Rectal smooth muscle tissue (tissue), 1 donor: ENCODE measurements around the gene FGD6.
"Not testable (repeated sequence)": the region's sequence is repeated elsewhere in the genome, so short reads cannot be mapped to it uniquely, and the experiment has no call there.

Source experiments
- H3K27ac ChIP-seq: one replicate; pipeline ENCODE4 v1.7.0; 2013; ENCODE audit warnings: low read depth, low read length, inconsistent platforms
- H3K27me3 ChIP-seq: one replicate; pipeline ENCODE4 v1.7.0; 2013; ENCODE audit warnings: low read length; ENCODE audit not compliant: control insufficient read depth, insufficient read depth
- H3K36me3 ChIP-seq: one replicate; pipeline ENCODE4 v1.7.0; 2013; ENCODE audit warnings: low read length; ENCODE audit not compliant: control insufficient read depth, insufficient read depth
- H3K4me1 ChIP-seq: one replicate; pipeline ENCODE4 v1.7.0; 2013; ENCODE audit warnings: low read length; ENCODE audit not compliant: control insufficient read depth, insufficient read depth
- H3K4me3 ChIP-seq: one replicate; pipeline ENCODE4 v1.7.0; 2013; ENCODE audit warnings: low read length
- H3K9ac ChIP-seq: one replicate; pipeline ENCODE4 v1.7.0; 2013; ENCODE audit warnings: low read length

The FGD6 gene

DNA sequence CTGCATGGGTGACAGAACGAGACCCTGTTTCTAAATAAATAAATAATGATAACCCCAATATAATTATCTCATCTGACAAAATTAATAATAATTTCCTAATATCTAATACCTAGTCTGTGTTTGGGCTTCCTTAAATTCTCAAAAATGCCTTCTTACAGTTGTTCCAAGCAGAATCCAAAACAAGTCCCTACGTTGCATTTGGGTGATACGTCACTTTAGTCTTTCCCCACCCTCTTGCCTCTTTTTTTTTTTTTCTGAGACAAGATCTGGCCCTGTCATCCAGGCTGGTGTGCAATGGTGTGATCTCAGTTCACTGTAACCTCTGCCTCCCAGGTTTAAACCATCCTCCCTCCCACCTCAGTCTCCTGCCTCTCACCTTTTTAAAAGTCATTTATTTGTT lies 27.1 kb upstream of the FGD6 start:
- H3K27ac ChIP-seq: no peak overlapping the region
- peaks cover 2% of the 10 kb centered on the region for H3K36me3 ChIP-seq
- H3K9ac ChIP-seq: no peak overlapping the region
- peaks cover 5% of the 10 kb centered on the region for H3K4me1 ChIP-seq
- H3K27me3 ChIP-seq: no peaks in the 10 kb centered on the region
- no peak overlapping the region for H3K4me3 ChIP-seq

DNA sequence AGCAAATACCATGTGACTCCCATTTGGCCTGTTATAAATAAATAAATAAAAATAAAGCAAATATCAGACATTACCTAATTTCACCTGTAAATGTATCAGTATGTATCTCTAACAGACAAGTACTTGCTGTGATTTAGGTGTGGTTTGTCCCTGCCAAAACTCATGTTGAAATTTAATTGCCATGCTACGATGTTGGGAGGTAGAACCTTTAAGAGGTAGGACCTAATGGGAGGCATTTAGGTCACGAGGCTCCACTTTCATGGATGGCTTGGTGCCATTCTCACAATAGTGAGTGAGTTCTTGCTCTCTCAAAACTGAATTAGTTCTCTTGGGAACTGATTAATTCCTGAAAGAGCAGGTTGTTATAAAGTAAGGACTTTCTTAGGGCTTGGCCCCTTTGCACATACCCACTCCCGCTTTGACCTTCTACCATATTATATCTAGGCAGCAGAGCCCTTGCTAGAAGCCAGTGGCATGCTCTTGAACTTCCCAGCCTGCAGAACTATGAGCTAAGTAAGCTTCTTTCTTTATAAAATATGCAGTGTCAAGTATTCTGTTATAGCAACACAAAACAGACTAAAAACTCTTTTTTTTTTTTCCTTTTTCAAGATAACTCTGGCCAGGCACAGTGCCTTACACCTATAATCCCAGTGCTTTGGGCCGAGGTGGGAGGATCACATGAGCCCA lies 26.4 kb upstream of the FGD6 start:
- Histone ChIP-seq H3K27ac (no peak overlapping the region), H3K27me3 (no peaks in the 10 kb centered on the region), H3K9ac (no peak overlapping the region), H3K4me3 (no peak overlapping the region), H3K4me1 (peaks cover 5% of the 10 kb centered on the region), H3K36me3 (peaks cover 2% of the 10 kb centered on the region)

DNA sequence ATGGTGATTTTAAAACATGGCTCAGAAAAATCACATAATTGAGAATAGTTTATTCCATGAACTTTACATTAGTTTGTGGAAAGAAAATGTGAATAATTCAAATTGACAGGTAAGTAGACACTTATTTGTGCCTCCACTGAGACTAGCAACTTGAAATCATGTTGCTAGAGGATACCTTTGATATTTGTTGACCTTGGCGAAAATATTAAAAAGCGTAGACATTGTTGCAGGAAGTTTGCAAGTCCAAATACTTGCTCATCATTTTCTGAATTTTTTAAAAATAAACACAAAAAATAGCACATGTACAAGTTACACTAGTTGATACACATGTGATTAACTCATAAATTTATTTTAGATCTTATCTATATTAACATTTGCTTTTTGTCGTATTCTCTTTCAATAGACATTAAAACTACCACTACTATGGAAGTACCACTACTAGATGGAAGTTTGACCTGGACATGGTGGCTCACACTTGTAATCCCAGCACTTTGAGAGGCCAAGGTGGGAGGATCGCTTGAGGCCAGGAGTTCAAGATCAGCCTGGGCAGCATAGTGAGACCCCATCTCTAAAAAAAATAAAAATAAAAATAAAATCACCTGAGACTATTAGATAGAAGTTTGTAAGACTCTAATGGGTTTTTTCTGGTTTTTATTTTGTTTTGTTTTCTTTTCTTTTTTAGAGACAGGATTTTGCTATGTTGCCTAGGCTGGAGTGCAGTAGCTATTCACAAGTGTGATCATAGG lies 24.7 kb upstream of the FGD6 start:
- Histone ChIP-seq H3K27ac (no peak overlapping the region), H3K4me3 (no peak overlapping the region), H3K4me1 (peaks cover 6% of the 10 kb centered on the region), H3K9ac (no peak overlapping the region), H3K36me3 (peaks cover 2% of the 10 kb centered on the region), H3K27me3 (no peaks in the 10 kb centered on the region)

DNA sequence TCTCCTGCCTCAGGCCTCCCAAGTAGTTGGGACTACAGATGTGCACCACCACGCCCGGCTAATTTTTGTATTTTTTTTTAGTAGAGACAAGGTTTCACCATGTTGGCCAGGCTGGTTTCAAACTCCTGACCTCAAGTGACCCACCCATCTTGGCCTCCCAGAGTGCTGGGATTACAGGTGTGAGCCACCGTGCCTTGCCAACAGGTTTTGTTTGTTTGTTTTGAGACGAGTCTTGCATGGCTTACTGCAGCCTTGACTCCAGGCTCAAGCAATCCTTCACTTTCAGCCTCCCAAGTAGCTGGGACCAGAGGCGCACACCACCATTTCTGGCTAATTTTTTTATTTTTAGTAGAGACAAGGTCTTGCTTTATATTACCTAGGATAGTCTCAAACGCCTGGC lies 23.9 kb upstream of the FGD6 start:
- H3K27ac ChIP-seq, H3K36me3 ChIP-seq, H3K27me3 ChIP-seq, H3K4me1 ChIP-seq, H3K4me3 ChIP-seq, H3K9ac ChIP-seq: not testable (repeated sequence)

DNA sequence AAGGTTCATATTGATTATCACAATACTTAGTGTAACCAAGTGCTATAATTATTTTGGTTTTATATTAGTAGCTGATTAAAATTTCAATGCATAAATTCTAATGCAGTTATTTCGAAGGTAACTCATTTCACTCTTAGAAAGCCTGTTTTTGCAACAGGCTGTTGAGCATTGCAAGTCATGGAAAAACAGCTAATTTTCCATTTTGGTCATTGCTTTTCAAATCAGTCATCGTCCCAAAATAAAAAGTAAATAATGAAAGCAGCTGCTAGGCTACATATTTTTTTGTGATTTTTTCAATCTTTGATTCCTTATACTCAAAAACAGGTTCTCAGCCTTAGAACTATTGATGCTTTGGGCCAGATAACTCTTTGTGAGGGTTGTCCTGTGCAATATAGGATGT lies 23.3 kb upstream of the FGD6 start:
- Histone ChIP-seq H3K4me1 (peaks cover 6% of the 10 kb centered on the region), H3K9ac (no peak overlapping the region), H3K27me3 (no peaks in the 10 kb centered on the region), H3K27ac (no peak overlapping the region), H3K36me3 (peaks cover 2% of the 10 kb centered on the region), H3K4me3 (no peak overlapping the region)

DNA sequence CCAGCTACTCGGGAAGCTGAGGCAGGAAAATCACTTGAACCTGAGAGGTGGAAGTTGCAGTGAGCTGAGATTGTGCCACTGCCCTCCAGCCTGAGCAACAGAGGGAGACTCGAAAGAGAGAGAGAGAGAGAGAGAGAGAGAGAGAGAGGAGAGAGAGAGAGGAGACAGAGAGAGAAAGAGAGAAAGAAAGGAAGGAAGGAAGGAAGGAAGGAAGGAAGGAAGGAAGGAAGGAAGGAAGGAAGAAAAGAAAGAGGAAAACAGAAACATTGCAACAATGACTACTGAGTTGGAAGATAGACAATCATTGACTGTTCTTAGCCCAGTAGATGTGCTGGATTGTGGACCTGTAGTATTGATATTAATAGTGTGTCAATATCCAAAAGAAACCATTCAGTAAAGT lies 22.6 kb upstream of the FGD6 start:
- H3K4me3 ChIP-seq, H3K27ac ChIP-seq, H3K9ac ChIP-seq, H3K36me3 ChIP-seq, H3K4me1 ChIP-seq, H3K27me3 ChIP-seq: not testable (repeated sequence)

DNA sequence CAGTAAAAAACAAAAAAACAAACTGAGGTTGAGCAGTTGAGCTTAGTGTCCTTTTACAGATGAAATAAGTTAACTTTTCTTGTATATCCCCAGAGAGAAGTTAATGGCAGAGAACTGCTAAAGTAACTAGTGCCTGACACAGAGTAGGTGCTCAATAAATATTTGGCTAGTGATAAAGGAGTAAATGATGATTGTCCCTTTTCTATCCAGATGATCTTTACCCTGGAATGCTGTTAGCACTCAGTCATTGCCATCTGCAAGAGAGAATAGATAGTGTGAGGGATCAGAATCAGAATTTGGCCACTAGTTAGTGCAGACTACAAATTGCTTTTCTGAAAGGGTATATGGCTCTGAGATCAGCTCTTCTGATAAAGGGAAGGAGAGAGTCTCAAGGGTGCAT lies 21.9 kb upstream of the FGD6 start:
- Histone ChIP-seq H3K36me3 (peaks cover 2% of the 10 kb centered on the region), H3K27me3 (no peaks in the 10 kb centered on the region), H3K4me1 (peaks cover 6% of the 10 kb centered on the region), H3K9ac (no peak overlapping the region), H3K4me3 (no peak overlapping the region), H3K27ac (no peak overlapping the region)

DNA sequence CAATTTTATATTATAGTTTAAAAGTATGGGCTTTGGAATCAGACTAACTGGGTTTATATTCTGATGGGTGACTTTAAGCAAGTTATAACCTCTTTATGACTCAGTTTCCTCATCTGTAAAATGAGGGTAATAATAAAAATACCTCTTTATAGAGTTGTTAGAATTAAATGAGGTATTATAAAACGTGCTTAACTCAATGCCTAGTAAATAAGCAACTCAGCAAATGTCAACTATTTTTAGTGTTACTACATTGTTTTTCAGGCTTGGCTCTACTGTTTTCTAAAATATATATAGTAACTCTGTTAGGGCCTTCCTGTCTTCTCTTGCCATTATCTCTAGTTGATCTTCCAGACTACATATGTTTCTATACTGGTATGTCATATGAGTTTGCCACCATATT lies 20.9 kb upstream of the FGD6 start:
- Histone ChIP-seq H3K4me3 (no peak overlapping the region), H3K36me3 (no peaks in the 10 kb centered on the region), H3K9ac (no peak overlapping the region), H3K27me3 (no peaks in the 10 kb centered on the region), H3K4me1 (peaks cover 6% of the 10 kb centered on the region), H3K27ac (no peak overlapping the region)

DNA sequence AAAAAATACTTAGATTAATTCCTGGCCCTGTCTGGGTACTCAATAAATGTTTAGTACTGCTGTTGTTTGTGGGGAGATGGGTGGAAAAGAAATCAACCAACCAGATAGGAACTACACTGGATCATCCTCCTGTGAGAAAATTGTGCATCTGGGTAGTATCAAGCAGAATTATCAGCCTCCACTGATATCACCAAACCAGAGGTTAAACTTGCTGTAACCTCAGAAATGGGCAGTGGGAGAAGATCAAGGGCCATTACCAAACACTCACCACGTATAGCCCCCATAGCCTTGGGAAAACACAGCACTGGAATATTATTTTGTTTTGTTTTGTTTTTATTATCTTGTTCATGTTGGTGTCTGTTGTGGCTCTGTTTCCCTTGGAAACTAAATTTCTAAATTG lies 20.0 kb upstream of the FGD6 start:
- no peak overlapping the region for H3K9ac ChIP-seq
- H3K4me3 ChIP-seq: no peak overlapping the region
- no peak overlapping the region for H3K27ac ChIP-seq
- no peaks in the 10 kb centered on the region for H3K27me3 ChIP-seq
- H3K36me3 ChIP-seq: no peaks in the 10 kb centered on the region
- peaks cover 8% of the 10 kb centered on the region for H3K4me1 ChIP-seq

DNA sequence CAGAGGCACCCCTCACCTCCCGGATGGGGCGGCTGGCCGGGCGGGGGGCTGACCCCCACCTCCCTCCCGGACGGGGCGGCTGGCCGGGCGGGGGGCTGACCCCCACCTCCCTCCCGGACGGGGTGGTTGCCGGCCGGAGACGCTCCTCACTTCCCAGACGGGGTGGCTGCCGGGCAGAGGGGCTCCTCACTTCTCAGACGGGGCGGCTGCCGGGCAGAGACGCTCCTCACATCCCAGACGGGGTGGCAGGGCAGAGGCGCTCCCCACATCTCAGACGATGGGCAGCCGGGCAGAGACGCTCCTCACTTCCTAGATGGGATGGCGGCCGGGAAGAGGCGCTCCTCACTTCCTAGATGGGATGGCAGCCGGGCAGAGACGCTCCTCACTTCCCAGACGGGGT lies 18.4 kb upstream of the FGD6 start:
- not testable (repeated sequence) for H3K27ac ChIP-seq, H3K4me3 ChIP-seq, H3K36me3 ChIP-seq, H3K27me3 ChIP-seq, H3K9ac ChIP-seq
- H3K4me1 ChIP-seq: peaks cover 12% of the 10 kb centered on the region

DNA sequence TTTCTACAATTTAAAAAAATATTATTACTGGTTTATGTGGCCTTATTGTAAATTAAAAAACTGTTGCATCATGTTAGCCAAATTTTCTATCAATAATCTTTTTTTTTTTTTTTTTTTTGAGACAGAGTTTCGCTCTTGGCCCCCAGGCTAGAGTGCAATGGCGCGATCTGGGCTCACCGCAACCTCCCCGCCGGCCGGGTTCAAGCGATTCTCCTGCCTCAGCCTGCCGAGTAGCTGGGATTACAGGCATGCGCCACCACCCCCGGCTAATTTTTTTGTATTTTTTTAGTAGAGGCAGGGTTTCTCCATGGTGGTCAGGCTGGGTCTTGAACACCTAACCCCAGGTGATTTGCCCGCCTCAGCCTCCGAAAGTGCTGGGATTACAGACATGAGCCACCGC lies 16.9 kb upstream of the FGD6 start:
- peaks cover 13% of the 10 kb centered on the region for H3K4me1 ChIP-seq
- H3K4me3 ChIP-seq, H3K27me3 ChIP-seq, H3K9ac ChIP-seq, H3K36me3 ChIP-seq, H3K27ac ChIP-seq: not testable (repeated sequence)

DNA sequence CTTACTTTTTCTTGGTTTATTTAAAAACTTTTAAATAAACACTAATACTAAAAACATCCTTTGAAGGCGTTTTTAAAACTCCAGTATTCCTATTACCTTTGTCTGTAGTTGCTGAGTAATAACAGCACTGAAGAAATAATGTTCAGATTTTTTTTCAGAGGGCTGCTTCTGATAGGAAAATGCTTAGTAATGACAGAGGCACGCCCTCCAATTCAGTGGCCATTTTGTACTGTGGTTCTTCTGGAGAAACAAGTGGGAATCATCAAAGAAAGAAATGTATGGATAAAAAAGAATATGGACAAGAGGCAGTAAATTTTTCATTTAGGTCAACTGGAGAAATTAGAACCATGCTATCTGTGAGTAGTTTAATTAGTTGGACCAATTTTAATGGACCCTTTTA lies 13.9 kb upstream of the FGD6 start:
- Histone ChIP-seq H3K27me3 (no peaks in the 10 kb centered on the region), H3K4me3 (no peak overlapping the region), H3K27ac (no peak overlapping the region), H3K36me3 (no peaks in the 10 kb centered on the region), H3K9ac (no peak overlapping the region), H3K4me1 (peaks cover 9% of the 10 kb centered on the region)

DNA sequence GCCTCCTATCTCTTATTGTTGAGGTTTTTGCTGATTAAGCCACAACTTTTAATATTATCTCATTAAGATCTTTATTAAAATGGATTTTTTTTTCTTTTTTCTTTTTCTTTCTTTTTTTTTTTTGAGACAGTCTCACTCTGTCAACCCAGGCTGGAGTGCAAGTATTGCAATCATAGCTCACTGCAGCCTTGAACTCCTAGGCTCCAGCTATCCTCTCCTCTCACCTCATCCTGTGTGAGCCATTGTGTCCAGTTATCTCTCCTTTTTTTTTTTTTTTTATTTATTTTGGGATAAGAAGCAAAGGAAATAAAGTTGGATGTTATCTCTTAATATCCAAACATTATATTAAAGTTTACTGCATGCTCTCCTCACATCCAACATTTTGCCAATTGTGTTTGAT lies 13.0 kb upstream of the FGD6 start:
- H3K27ac ChIP-seq: no peak overlapping the region
- H3K4me1 ChIP-seq: peaks cover 9% of the 10 kb centered on the region
- H3K27me3 ChIP-seq: no peaks in the 10 kb centered on the region
- H3K9ac ChIP-seq: no peak overlapping the region
- H3K4me3 ChIP-seq: no peak overlapping the region
- H3K36me3 ChIP-seq: no peaks in the 10 kb centered on the region
